ENCODE data around the gene GNRHR.

The GNRHR gene

GRCh38 chr4:67700116-67700737, 54.0 kb downstream of the GNRHR start:
- DNase-seq (ENCODE audit: low spot score) = no peak

- DNase-seq (ENCODE audit: low spot score) = no peak
Measured at GRCh38 chr4:67699603-67700002, 54.6 kb downstream of the GNRHR start.

- DNase-seq (ENCODE audit: low spot score) = no peak
Measured at GRCh38 chr4:67697860-67698687, 56.1 kb downstream of the GNRHR start.

GRCh38 chr4:67696061-67696460, 58.1 kb downstream of the GNRHR start:
- no peak for DNase-seq (ENCODE audit: low spot score)

GRCh38 chr4:67694662-67695061, 59.5 kb downstream of the GNRHR start:
- DNase-seq (ENCODE audit: low spot score) = no peak

GRCh38 chr4:67691328-67691727, 62.9 kb downstream of the GNRHR start:
- no peak for DNase-seq (ENCODE audit: low spot score)
